ENCODE data around the gene CDH23. TPM values are rescaled to one million over a fixed set of nuclear protein-coding genes. Genes with fewer than 3 reads are reported as not detected.

The CDH23 gene
- total RNA-seq, 1 experiment from 2014 or later, result 2.1 TPM

- H3K9ac ChIP-seq (ENCODE audit: low read length), result peak overlapping the region; percentile 49
- peak; percentile 78 for DNase-seq
Observed at GRCh38 chr10:71649631-71650030, 252.9 kb downstream of the CDH23 start.

GRCh38 chr10:71650397-71650796 is 253.7 kb downstream of the CDH23 start:
- no peaks in the 10 kb centered on the region for H3K36me3 ChIP-seq (ENCODE audit: insufficient read depth, low read length)
- H3K27ac ChIP-seq (ENCODE audit: low read length), result peak overlapping the region; percentile 90
- no peak overlapping the region for H2AFZ ChIP-seq (ENCODE audit: low read length)
- H3K4me2 ChIP-seq (ENCODE audit: low read depth, low read length, poor library complexity, severe bottlenecking), result peak overlapping the region; percentile 67
- H3K9me3 ChIP-seq (ENCODE audit: low read length), result no peaks in the 10 kb centered on the region
- H3K4me3 ChIP-seq (ENCODE audit: low read length), result no peak overlapping the region
- H3K9me2 ChIP-seq (replicated peaks; ENCODE audit: insufficient read depth, low read length), result no peaks in the 10 kb centered on the region
- peaks cover 45% of the 10 kb centered on the region for H3K4me1 ChIP-seq (ENCODE audit: low read length)
- H3K79me2 ChIP-seq (ENCODE audit: low read length), result no peaks in the 10 kb centered on the region
- no peak for DNase-seq
- no peaks in the 10 kb centered on the region for H3K27me3 ChIP-seq (ENCODE audit: low read length)
- no peaks in the 10 kb centered on the region for H4K20me1 ChIP-seq (ENCODE audit: insufficient read depth, low read depth, low read length)
- H3K9ac ChIP-seq (ENCODE audit: low read length), result peak overlapping the region; percentile 40

More at GRCh38 chr10:71649631-71650030, 252.9 kb downstream of the CDH23 start:
- no peaks in the 10 kb centered on the region for H3K9me3 ChIP-seq (ENCODE audit: low read length)
- peak overlapping the region; percentile 39; the same call in 1 of the 2 replicates for H3K4me3 ChIP-seq (ENCODE audit: low read length)
- H3K4me2 ChIP-seq (ENCODE audit: low read depth, low read length, poor library complexity, severe bottlenecking), result peak overlapping the region; percentile 67
- H3K9me2 ChIP-seq (replicated peaks; ENCODE audit: insufficient read depth, low read length), result no peaks in the 10 kb centered on the region
- H3K27ac ChIP-seq (ENCODE audit: low read length), result peak overlapping the region; percentile 90
- no peaks in the 10 kb centered on the region for H3K79me2 ChIP-seq (ENCODE audit: low read length)
- H3K4me1 ChIP-seq (ENCODE audit: low read length), result peaks cover 52% of the 10 kb centered on the region
- no peaks in the 10 kb centered on the region for H4K20me1 ChIP-seq (ENCODE audit: insufficient read depth, low read depth, low read length)
- no peaks in the 10 kb centered on the region for H3K36me3 ChIP-seq (ENCODE audit: insufficient read depth, low read length)
- H3K27me3 ChIP-seq (ENCODE audit: low read length), result no peaks in the 10 kb centered on the region
- no peak overlapping the region for H2AFZ ChIP-seq (ENCODE audit: low read length)

GRCh38 chr10:71651428-71651827 is 254.7 kb downstream of the CDH23 start:
- Histone ChIP-seq H3K27ac (ENCODE audit: low read length) (no peak overlapping the region), H4K20me1 (ENCODE audit: insufficient read depth, low read depth, low read length) (no peaks in the 10 kb centered on the region), H3K36me3 (ENCODE audit: insufficient read depth, low read length) (no peaks in the 10 kb centered on the region), H3K9me2 (replicated peaks; ENCODE audit: insufficient read depth, low read length) (no peaks in the 10 kb centered on the region), H3K9me3 (ENCODE audit: low read length) (no peaks in the 10 kb centered on the region), H3K9ac (ENCODE audit: low read length) (no peak overlapping the region), H3K4me2 (ENCODE audit: low read depth, low read length, poor library complexity, severe bottlenecking) (no peak overlapping the region), H3K4me1 (ENCODE audit: low read length) (peaks cover 45% of the 10 kb centered on the region), H2AFZ (ENCODE audit: low read length) (no peak overlapping the region), H3K4me3 (ENCODE audit: low read length) (no peak overlapping the region), H3K27me3 (ENCODE audit: low read length) (no peaks in the 10 kb centered on the region), H3K79me2 (ENCODE audit: low read length) (no peaks in the 10 kb centered on the region)
- DNase-seq, result no peak

GRCh38 chr10:71651928-71652327 is 255.2 kb downstream of the CDH23 start:
- Histone ChIP-seq H3K9me3 (ENCODE audit: low read length) (no peaks in the 10 kb centered on the region), H2AFZ (ENCODE audit: low read length) (no peak overlapping the region), H3K27ac (ENCODE audit: low read length) (no peak overlapping the region)

GRCh38 chr10:71653044-71653443 is 256.3 kb downstream of the CDH23 start:
- DNase-seq, result no peak
- no peak overlapping the region for H3K4me2 ChIP-seq (ENCODE audit: low read depth, low read length, poor library complexity, severe bottlenecking)
- H3K27ac ChIP-seq (ENCODE audit: low read length), result no peak overlapping the region
- H3K9me2 ChIP-seq (replicated peaks; ENCODE audit: insufficient read depth, low read length), result no peaks in the 10 kb centered on the region
- H3K4me1 ChIP-seq (ENCODE audit: low read length), result peaks cover 41% of the 10 kb centered on the region
- H2AFZ ChIP-seq (ENCODE audit: low read length), result no peak overlapping the region
- H4K20me1 ChIP-seq (ENCODE audit: insufficient read depth, low read depth, low read length), result no peaks in the 10 kb centered on the region
- no peaks in the 10 kb centered on the region for H3K79me2 ChIP-seq (ENCODE audit: low read length)
- no peak overlapping the region for H3K9ac ChIP-seq (ENCODE audit: low read length)
- no peaks in the 10 kb centered on the region for H3K36me3 ChIP-seq (ENCODE audit: insufficient read depth, low read length)
- no peaks in the 10 kb centered on the region for H3K27me3 ChIP-seq (ENCODE audit: low read length)
- no peaks in the 10 kb centered on the region for H3K9me3 ChIP-seq (ENCODE audit: low read length)
- H3K4me3 ChIP-seq (ENCODE audit: low read length), result no peak overlapping the region

More at GRCh38 chr10:71651928-71652327, 255.2 kb downstream of the CDH23 start:
- Histone ChIP-seq H4K20me1 (ENCODE audit: insufficient read depth, low read depth, low read length) (no peaks in the 10 kb centered on the region), H3K9me2 (replicated peaks; ENCODE audit: insufficient read depth, low read length) (no peaks in the 10 kb centered on the region), H3K4me3 (ENCODE audit: low read length) (no peak overlapping the region), H3K79me2 (ENCODE audit: low read length) (no peaks in the 10 kb centered on the region), H3K27me3 (ENCODE audit: low read length) (no peaks in the 10 kb centered on the region), H3K4me1 (ENCODE audit: low read length) (peaks cover 45% of the 10 kb centered on the region), H3K4me2 (ENCODE audit: low read depth, low read length, poor library complexity, severe bottlenecking) (no peak overlapping the region), H3K36me3 (ENCODE audit: insufficient read depth, low read length) (no peaks in the 10 kb centered on the region), H3K9ac (ENCODE audit: low read length) (no peak overlapping the region)
- DNase-seq, result no peak

- H3K9me2 ChIP-seq (replicated peaks; ENCODE audit: insufficient read depth, low read length), result no peaks in the 10 kb centered on the region
- no peak overlapping the region for H3K4me3 ChIP-seq (ENCODE audit: low read length)
- no peaks in the 10 kb centered on the region for H3K36me3 ChIP-seq (ENCODE audit: insufficient read depth, low read length)
- peaks cover 20% of the 10 kb centered on the region for H3K4me1 ChIP-seq (ENCODE audit: low read length)
- H3K27me3 ChIP-seq (ENCODE audit: low read length), result no peaks in the 10 kb centered on the region
- no peak overlapping the region for H3K9ac ChIP-seq (ENCODE audit: low read length)
- H3K27ac ChIP-seq (ENCODE audit: low read length), result no peak overlapping the region
- H4K20me1 ChIP-seq (ENCODE audit: insufficient read depth, low read depth, low read length), result no peaks in the 10 kb centered on the region
- DNase-seq, result no peak
- no peaks in the 10 kb centered on the region for H3K9me3 ChIP-seq (ENCODE audit: low read length)
- H3K79me2 ChIP-seq (ENCODE audit: low read length), result no peaks in the 10 kb centered on the region
- H3K4me2 ChIP-seq (ENCODE audit: low read depth, low read length, poor library complexity, severe bottlenecking), result no peak overlapping the region
- no peak overlapping the region for H2AFZ ChIP-seq (ENCODE audit: low read length)
Observed at GRCh38 chr10:71656220-71656619, 259.5 kb downstream of the CDH23 start.

- Histone ChIP-seq H4K20me1 (ENCODE audit: insufficient read depth, low read depth, low read length) (no peaks in the 10 kb centered on the region), H3K9me3 (ENCODE audit: low read length) (no peaks in the 10 kb centered on the region), H3K4me3 (ENCODE audit: low read length) (no peak overlapping the region), H3K4me2 (ENCODE audit: low read depth, low read length, poor library complexity, severe bottlenecking) (no peak overlapping the region), H3K27ac (ENCODE audit: low read length) (no peak overlapping the region), H3K9ac (ENCODE audit: low read length) (no peak overlapping the region), H3K27me3 (ENCODE audit: low read length) (no peaks in the 10 kb centered on the region), H3K79me2 (ENCODE audit: low read length) (no peaks in the 10 kb centered on the region), H2AFZ (ENCODE audit: low read length) (no peak overlapping the region), H3K36me3 (ENCODE audit: insufficient read depth, low read length) (no peaks in the 10 kb centered on the region), H3K9me2 (replicated peaks; ENCODE audit: insufficient read depth, low read length) (no peaks in the 10 kb centered on the region), H3K4me1 (ENCODE audit: low read length) (peaks cover 14% of the 10 kb centered on the region)
- no peak for DNase-seq
Observed at GRCh38 chr10:71657604-71658466, 261.1 kb downstream of the CDH23 start.

- no peaks in the 10 kb centered on the region for H3K36me3 ChIP-seq (ENCODE audit: insufficient read depth, low read length)
- no peak overlapping the region for H3K9ac ChIP-seq (ENCODE audit: low read length)
- H3K4me2 ChIP-seq (ENCODE audit: low read depth, low read length, poor library complexity, severe bottlenecking), result no peak overlapping the region
- H3K4me3 ChIP-seq (ENCODE audit: low read length), result no peak overlapping the region
- H3K9me3 ChIP-seq (ENCODE audit: low read length), result no peaks in the 10 kb centered on the region
- H3K27ac ChIP-seq (ENCODE audit: low read length), result no peak overlapping the region
- H3K79me2 ChIP-seq (ENCODE audit: low read length), result no peaks in the 10 kb centered on the region
- no peak overlapping the region for H2AFZ ChIP-seq (ENCODE audit: low read length)
- no peaks in the 10 kb centered on the region for H4K20me1 ChIP-seq (ENCODE audit: insufficient read depth, low read depth, low read length)
- no peaks in the 10 kb centered on the region for H3K9me2 ChIP-seq (replicated peaks; ENCODE audit: insufficient read depth, low read length)
- DNase-seq, result no peak
- H3K27me3 ChIP-seq (ENCODE audit: low read length), result no peaks in the 10 kb centered on the region
- peaks cover 9% of the 10 kb centered on the region for H3K4me1 ChIP-seq (ENCODE audit: low read length)
Observed at GRCh38 chr10:71658467-71658745, 261.7 kb downstream of the CDH23 start.

Data from Karpas-422 (cell line).